Stimulated activated CD4-positive, alpha-beta T cell treated with anti-CD3 and anti-CD28 coated beads, Interleukin-4, amount 100 ng/mL, for 1 hour (primary cell): ENCODE data around the gene CCDC120.

ENCODE experiments used
- DNase-seq: peaks from one replicate; pipeline ENCODE4 v3.0.0-alpha.2; 2020

CCDC120 gene

GRCh38 chrX:49106296-49106695 lies 47.5 kb downstream of the CCDC120 start:
- no peak for DNase-seq

GRCh38 chrX:49106930-49107329 lies 48.1 kb downstream of the CCDC120 start:
- DNase-seq = no peak

GRCh38 chrX:49108641-49109040 lies 49.8 kb downstream of the CCDC120 start:
- DNase-seq = no peak

- no peak for DNase-seq
Observed at GRCh38 chrX:49110417-49110816, 51.6 kb downstream of the CCDC120 start.

- DNase-seq = no peak
Observed at GRCh38 chrX:49111791-49112190, 53.0 kb downstream of the CCDC120 start.

GRCh38 chrX:49116076-49116475 lies 57.3 kb downstream of the CCDC120 start:
- DNase-seq = no peak

- no peak for DNase-seq
Observed at GRCh38 chrX:49116716-49117115, 57.9 kb downstream of the CCDC120 start.

GRCh38 chrX:49117581-49117980 lies 58.8 kb downstream of the CCDC120 start:
- no peak for DNase-seq
